HK-2 (cell line): ENCODE measurements around the gene CYP4Z1.
"Not testable (repeated sequence)": the region's sequence is repeated elsewhere in the genome, so short reads cannot be mapped to it uniquely, and the experiment has no call there.

ENCODE experiments used
- DNase-seq: peaks from one replicate; pipeline ENCODE4 v3.0.0-alpha.2; 2018; ENCODE audit not compliant: unreplicated experiment

Gene CYP4Z1

GRCh38 chr1:47128221-47128620, 61.2 kb downstream of the CYP4Z1 start:
- DNase-seq, result no peak

GRCh38 chr1:47128854-47129253, 61.8 kb downstream of the CYP4Z1 start:
- DNase-seq, result not testable (repeated sequence)

GRCh38 chr1:47129489-47130230, 62.6 kb downstream of the CYP4Z1 start:
- DNase-seq, result not testable (repeated sequence)

GRCh38 chr1:47132665-47133064, 65.6 kb downstream of the CYP4Z1 start:
- not testable (repeated sequence) for DNase-seq

- DNase-seq, result no peak
Observed at GRCh38 chr1:47137198-47137597, 70.2 kb downstream of the CYP4Z1 start, which contains the start of gene CYP4A22. Gene CYP4A22 (plus strand): TSS chr1:47137441. CDS start chr1:47137486, 45 bp downstream.

GRCh38 chr1:47137925-47138615, 71.0 kb downstream of the CYP4Z1 start:
- no peak for DNase-seq

GRCh38 chr1:47140358-47140757, 73.3 kb downstream of the CYP4Z1 start:
- DNase-seq, result not testable (repeated sequence)

- not testable (repeated sequence) for DNase-seq
Observed at GRCh38 chr1:47143654-47144053, 76.6 kb downstream of the CYP4Z1 start.

- DNase-seq, result not testable (repeated sequence)
Observed at GRCh38 chr1:47146495-47146894, 79.5 kb downstream of the CYP4Z1 start.

GRCh38 chr1:47147047-47147785, 80.2 kb downstream of the CYP4Z1 start:
- DNase-seq, result no peak

GRCh38 chr1:47149162-47149561, 82.1 kb downstream of the CYP4Z1 start:
- DNase-seq, result not testable (repeated sequence)

- DNase-seq, result not testable (repeated sequence)
Observed at GRCh38 chr1:47156457-47156856, 89.4 kb downstream of the CYP4Z1 start.

GRCh38 chr1:47157957-47158356, 90.9 kb downstream of the CYP4Z1 start:
- not testable (repeated sequence) for DNase-seq

- no peak for DNase-seq
Observed at GRCh38 chr1:47160716-47161115, 93.7 kb downstream of the CYP4Z1 start.

GRCh38 chr1:47161298-47162040, 94.4 kb downstream of the CYP4Z1 start:
- DNase-seq, result no peak

- no peak for DNase-seq
Observed at GRCh38 chr1:47164552-47164951, 97.5 kb downstream of the CYP4Z1 start.
